VCaP (cell line): ENCODE data around the gene DNM3.

Source experiments
- H3K27ac ChIP-seq: fragments of 450-650 bp; 2 replicates; pipeline ENCODE4 v1.5.1; 2017
- CTCF ChIP-seq: fragments of 450-650 bp; conservative IDR thresholded peaks from 2 replicates; pipeline ENCODE4 v1.5.1; 2017; ENCODE audit warnings: mild to moderate bottlenecking, moderate library complexity

The DNM3 gene

GRCh38 chr1:171805395-171806115 is 35.7 kb upstream of the DNM3 start:
- H3K27ac ChIP-seq, result no peak overlapping the region
- TF ChIP-seq CTCF, result no peak

- TF ChIP-seq CTCF, result no peak
- no peak overlapping the region for H3K27ac ChIP-seq
These were observed 33.7 kb upstream of the DNM3 start for GRCh38 chr1:171807556-171807955.

GRCh38 chr1:171809834-171810233 is 31.5 kb upstream of the DNM3 start:
- no peak overlapping the region for H3K27ac ChIP-seq
- TF ChIP-seq CTCF, result no peak

GRCh38 chr1:171811672-171812071 is 29.6 kb upstream of the DNM3 start:
- TF ChIP-seq CTCF, result no peak

GRCh38 chr1:171814692-171815091 is 26.6 kb upstream of the DNM3 start:
- TF ChIP-seq CTCF, result no peak
- H3K27ac ChIP-seq, result no peak overlapping the region

More at GRCh38 chr1:171811672-171812071, 29.6 kb upstream of the DNM3 start:
- H3K27ac ChIP-seq, result no peak overlapping the region

- no peak overlapping the region for H3K27ac ChIP-seq
- no peak for TF ChIP-seq CTCF
These were observed 24.9 kb upstream of the DNM3 start for GRCh38 chr1:171816300-171816901.

GRCh38 chr1:171817511-171818265 is 23.6 kb upstream of the DNM3 start:
- H3K27ac ChIP-seq, result no peak overlapping the region

More at GRCh38 chr1:171817511-171818265, 23.6 kb upstream of the DNM3 start:
- TF ChIP-seq CTCF, result no peak
